GM06990 (cell line): ENCODE data around the gene TMEM9B.
"Not testable (repeated sequence)": the region's sequence is repeated elsewhere in the genome, so short reads cannot be mapped to it uniquely, and the experiment has no call there.

ENCODE experiments used
- DNase-seq: peaks from one replicate; pipeline ENCODE4 v3.0.0-alpha.2; 2011; ENCODE audit not compliant: insufficient read length; ENCODE audit errors: extremely low read depth
- H3K27me3 ChIP-seq: replicated peaks from 2 replicates; pipeline ENCODE4 v1.6.0; 2011; ENCODE audit warnings: low read length; ENCODE audit not compliant: control insufficient read depth, insufficient read depth
- H3K36me3 ChIP-seq: 2 replicates; pipeline ENCODE4 v1.5.1; 2011; ENCODE audit warnings: low read length; ENCODE audit not compliant: control insufficient read depth, insufficient read depth
- H3K4me3 ChIP-seq: replicated peaks from 2 replicates; pipeline ENCODE4 v1.5.1; 2011; ENCODE audit warnings: low read depth, mild to moderate bottlenecking, control low read depth, low read length
- TF ChIP-seq, protein P1 (sequence below): IDR thresholded peaks from 2 replicates; pipeline ENCODE4 v1.5.1; 2011; ENCODE audit warnings: low read length, control low read depth, mild to moderate bottlenecking, inconsistent platforms; ENCODE audit not compliant: insufficient read depth, poor library complexity, severe bottlenecking

TMEM9B gene

DNA sequence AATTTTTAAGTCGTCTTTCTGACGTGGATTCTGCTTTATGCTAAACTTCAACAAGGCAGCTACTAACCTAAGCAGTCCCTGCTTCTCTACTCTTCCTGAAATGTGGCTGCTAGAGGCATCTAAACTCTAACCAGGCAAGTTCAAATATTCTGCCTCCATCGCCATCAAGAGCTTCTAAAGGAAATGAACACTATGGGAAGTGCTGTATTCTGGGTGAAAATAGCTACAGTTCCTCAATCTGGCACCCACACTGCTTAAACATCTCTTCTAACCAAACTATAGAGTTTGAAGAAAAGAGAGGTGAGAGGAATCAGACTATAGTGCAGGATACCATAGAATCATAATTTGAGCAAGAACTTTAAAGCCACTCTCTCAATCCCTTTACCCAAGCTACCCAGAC lies 33.2 kb upstream of the TMEM9B start:
- no peak overlapping the region for H3K4me3 ChIP-seq
- TF ChIP-seq, protein P1, sequence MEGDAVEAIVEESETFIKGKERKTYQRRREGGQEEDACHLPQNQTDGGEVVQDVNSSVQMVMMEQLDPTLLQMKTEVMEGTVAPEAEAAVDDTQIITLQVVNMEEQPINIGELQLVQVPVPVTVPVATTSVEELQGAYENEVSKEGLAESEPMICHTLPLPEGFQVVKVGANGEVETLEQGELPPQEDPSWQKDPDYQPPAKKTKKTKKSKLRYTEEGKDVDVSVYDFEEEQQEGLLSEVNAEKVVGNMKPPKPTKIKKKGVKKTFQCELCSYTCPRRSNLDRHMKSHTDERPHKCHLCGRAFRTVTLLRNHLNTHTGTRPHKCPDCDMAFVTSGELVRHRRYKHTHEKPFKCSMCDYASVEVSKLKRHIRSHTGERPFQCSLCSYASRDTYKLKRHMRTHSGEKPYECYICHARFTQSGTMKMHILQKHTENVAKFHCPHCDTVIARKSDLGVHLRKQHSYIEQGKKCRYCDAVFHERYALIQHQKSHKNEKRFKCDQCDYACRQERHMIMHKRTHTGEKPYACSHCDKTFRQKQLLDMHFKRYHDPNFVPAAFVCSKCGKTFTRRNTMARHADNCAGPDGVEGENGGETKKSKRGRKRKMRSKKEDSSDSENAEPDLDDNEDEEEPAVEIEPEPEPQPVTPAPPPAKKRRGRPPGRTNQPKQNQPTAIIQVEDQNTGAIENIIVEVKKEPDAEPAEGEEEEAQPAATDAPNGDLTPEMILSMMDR: no peak
- H3K36me3 ChIP-seq: no peaks in the 10 kb centered on the region
- no peak for DNase-seq
- no peaks in the 10 kb centered on the region; the same call in none of the 2 replicates for H3K27me3 ChIP-seq

DNA sequence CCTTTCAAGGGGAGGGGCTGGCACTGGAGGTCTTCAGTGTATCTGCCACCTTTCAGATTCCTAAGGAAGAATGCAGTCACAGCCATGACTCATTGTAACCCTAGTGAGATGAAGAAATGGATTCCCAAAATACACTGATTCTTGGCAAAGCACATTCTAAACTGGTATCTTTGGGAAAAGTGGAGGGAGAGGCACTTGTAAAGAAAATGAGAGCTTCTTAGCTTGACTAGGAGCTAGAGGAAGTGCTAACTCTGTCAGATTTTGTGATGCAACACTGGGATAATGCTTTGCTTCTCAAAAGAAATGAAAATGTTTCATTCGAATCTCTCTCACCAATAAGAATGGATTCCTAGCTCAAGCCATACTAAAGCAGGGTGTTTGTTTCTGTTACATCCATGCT lies 25.2 kb upstream of the TMEM9B start:
- Histone ChIP-seq H3K36me3 (no peaks in the 10 kb centered on the region), H3K4me3 (no peak overlapping the region), H3K27me3 (no peaks in the 10 kb centered on the region)
- no peak for DNase-seq
- TF ChIP-seq, protein P1: no peak

DNA sequence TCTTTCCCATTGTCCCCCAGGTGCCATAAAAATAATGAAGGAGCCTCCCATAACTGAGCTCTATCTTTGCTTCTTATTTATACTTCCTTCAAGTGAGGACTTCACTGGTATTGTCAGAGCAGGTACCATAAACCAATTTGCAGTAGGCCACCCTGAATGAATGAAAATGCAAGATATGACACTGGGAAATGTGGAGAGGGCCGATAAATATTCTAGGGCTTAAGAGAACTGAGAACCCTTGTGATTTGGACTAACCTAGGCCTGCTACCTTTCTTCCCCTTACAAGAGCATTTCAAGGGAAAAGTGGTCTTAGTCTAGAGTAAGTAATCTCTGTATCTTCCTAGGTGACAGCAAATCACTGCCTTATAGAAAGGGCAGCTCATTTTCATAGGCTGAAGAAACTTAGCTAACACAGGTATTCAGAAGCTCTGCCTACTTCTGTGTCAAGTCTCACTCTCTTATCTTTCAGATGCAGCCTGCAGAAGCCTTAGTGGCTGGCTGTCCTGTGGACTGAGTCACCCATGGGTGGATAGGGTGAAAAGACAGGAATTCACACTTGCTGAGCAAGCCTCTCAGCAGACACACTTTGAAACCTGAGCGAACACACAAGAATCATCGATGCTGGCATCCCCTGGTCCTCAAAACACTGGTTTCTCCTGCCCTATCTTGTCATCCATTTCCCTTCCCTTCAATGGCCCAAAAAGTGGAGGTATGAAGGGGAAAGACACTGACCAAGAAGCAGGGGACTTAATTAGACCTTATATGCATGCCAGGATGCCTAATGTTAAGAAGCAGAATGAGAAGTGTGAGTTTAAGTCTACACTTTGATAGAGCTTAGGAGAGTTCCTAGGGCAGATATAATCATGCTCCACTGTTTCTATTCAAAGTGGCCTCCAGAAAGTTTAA lies 24.3 kb upstream of the TMEM9B start:
- H3K27me3 ChIP-seq: no peaks in the 10 kb centered on the region
- DNase-seq: no peak
- no peak overlapping the region for H3K4me3 ChIP-seq
- TF ChIP-seq, protein P1: no peak
- no peaks in the 10 kb centered on the region for H3K36me3 ChIP-seq

DNA sequence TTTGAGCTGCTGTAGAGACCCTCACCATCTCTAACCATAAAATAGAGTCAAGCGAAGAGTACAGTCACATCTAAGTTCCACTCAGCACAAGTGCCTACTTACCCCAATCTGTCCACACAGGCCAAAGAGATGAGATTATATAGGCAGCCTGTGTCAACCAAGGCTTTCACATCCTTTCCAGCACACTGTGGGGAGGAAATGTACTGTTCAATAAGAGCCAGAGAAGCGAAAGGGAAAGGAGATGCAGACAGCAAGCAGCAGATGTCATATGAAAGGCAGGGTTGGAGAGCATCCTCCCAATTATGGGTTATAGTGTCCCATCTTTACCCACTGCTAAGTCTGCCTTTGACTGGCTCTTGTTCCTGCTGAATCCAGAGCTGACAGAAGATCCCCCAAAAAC lies 23.2 kb upstream of the TMEM9B start:
- no peak for DNase-seq
- Histone ChIP-seq H3K27me3 (no peaks in the 10 kb centered on the region), H3K4me3 (no peak overlapping the region), H3K36me3 (no peaks in the 10 kb centered on the region)
- TF ChIP-seq, protein P1: no peak

DNA sequence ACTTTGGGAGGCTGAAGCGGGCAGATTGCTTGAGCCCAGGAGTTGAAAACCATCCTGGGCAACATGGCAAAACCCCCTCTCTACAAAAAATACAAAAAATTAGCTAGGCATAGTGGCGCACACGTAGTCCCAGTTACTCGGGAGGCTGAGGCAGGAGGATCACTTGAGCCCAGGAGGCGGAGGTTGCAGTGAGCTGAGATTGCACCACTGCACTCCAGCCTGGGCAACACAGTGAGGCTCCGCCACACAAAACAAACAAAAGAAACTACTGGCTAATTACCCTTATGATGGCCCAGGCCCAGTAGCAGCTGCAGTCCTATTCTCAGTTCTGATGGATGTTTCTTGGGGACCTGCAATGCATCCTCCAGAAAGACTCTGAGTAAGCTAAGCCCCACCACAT lies 22.5 kb upstream of the TMEM9B start:
- not testable (repeated sequence) for H3K36me3 ChIP-seq, DNase-seq, H3K27me3 ChIP-seq, H3K4me3 ChIP-seq

DNA sequence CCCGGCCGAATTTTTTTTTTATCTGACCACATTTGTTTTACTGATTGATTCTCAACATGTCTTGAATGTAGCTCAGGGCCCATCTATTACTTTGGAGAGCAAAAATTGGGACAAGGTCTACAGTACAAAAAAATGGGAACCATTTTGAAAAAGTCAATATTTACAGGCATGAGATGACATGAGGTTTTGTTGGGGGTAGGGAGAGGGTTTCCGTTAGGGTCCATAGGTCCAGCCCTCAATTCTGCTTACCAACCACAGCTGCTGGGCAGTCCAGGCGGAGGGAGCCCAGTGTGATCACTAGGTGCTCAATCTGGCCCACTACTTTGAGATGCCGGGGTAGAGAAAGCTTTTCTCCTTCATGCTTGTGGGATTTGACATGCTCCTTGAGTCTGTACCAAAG lies 21.2 kb upstream of the TMEM9B start:
- TF ChIP-seq, protein P1: no peak
- DNase-seq: no peak
- Histone ChIP-seq H3K4me3 (no peak overlapping the region), H3K36me3 (no peaks in the 10 kb centered on the region), H3K27me3 (no peaks in the 10 kb centered on the region)
